NCI-H2227 (cell line): ENCODE results near the gene NRROS.
"Not testable (repeated sequence)": the region's sequence is repeated elsewhere in the genome, so short reads cannot be mapped to it uniquely, and the experiment has no call there.

Experiments
- DNase-seq: peaks from one replicate; lab custom pipeline; 2025; ENCODE audit not compliant: unreplicated experiment; lab: John Stamatoyannopoulos, UW

NRROS gene

GRCh38 chr3:196639483-196640296, at the start of gene NRROS:
NRROS (plus strand) TSS chr3:196639694; CDS start chr3:196654540, 14,846 bp downstream.
- peak; percentile 78 for DNase-seq

GRCh38 chr3:196590279-196590678, 49.2 kb upstream of the NRROS start:
- no peak for DNase-seq

DNA sequence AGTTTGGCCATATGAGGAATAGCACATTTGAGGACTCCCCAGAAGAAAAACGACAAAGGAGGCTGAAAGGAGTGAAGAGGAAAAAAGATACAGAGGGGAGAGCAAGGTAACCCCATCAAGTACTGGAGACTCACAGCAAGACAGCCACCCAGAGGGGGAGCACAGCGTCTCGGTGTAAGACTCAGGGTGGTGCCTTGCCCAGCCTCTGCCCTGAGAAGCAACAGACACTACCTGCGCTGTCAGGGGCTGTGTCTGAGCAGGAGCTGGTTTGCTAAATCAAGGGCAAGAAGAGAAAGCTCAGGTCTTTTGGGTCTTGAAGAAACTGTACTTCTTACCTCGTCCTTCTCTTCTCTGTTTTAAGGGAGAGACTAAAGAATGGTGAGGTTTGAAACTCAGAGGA, 43.1 kb upstream of the NRROS start:
- DNase-seq, result no peak

- DNase-seq, result peak; percentile 27
These were observed 41.3 kb upstream of the NRROS start for GRCh38 chr3:196597971-196598733.

DNA sequence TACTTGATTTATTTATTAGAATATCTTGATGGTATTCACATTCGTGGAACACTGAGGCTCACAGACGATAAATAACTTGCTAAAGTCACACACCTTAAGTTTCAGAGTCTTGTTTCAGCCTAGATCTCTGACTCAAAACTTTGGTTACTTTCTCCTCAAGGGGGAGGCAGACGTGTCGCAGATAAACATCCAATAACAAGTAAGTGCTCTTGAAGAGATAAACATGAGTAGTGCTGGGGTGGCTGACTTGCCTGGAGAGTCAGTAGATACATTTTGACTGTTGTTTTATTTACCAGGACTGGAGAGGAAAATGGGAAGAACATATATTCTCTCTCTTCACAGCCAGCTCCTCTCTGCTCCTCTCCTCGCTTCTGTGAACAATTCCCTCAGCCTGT, 39.8 kb upstream of the NRROS start:
- no peak for DNase-seq

GRCh38 chr3:196600359-196600758, 39.1 kb upstream of the NRROS start:
- no peak for DNase-seq

DNA sequence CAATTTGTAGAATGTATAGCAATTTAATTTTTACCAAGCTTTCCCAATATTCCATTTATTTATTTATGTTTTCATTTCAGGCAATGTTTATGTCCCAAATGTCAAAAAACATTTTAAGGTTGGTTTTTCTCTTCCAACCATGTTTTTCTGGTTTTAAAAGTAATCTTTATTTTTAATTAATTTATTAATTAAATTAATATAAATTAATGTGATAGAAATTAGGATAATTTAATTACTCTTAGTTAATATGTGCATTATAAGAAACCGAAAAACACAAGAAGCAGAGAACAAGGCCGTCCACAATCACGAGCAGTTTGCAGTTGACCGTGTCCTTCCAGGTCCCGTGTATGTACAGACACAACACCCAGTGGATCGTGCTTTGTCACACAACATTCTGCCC, 36.8 kb upstream of the NRROS start:
- DNase-seq, result no peak

GRCh38 chr3:196603683-196604082, 35.8 kb upstream of the NRROS start:
- peak; percentile 20 for DNase-seq

GRCh38 chr3:196604548-196604947, 34.9 kb upstream of the NRROS start:
- peak; percentile 55 for DNase-seq

DNA sequence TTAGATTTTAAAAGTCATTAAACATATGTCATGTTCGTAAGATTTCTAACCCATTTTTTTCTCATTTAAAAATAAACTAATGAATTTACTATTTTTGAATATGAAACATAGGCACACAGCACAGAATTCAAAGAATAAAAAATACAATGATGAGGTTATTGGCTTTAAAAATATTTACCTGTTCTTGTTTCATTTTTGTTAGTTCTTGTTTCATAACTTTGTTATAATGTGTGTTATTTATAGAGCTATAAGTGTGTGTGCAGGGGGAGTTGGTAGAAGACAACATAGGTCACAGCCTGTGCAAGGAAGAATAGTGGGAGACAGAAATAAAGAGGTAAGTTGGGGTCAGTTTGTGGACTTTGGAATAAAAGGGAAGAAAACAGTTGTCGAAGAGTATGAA, 30.8 kb upstream of the NRROS start:
- no peak for DNase-seq

GRCh38 chr3:196609343-196609775, 30.1 kb upstream of the NRROS start:
- peak; percentile 78 for DNase-seq

DNA sequence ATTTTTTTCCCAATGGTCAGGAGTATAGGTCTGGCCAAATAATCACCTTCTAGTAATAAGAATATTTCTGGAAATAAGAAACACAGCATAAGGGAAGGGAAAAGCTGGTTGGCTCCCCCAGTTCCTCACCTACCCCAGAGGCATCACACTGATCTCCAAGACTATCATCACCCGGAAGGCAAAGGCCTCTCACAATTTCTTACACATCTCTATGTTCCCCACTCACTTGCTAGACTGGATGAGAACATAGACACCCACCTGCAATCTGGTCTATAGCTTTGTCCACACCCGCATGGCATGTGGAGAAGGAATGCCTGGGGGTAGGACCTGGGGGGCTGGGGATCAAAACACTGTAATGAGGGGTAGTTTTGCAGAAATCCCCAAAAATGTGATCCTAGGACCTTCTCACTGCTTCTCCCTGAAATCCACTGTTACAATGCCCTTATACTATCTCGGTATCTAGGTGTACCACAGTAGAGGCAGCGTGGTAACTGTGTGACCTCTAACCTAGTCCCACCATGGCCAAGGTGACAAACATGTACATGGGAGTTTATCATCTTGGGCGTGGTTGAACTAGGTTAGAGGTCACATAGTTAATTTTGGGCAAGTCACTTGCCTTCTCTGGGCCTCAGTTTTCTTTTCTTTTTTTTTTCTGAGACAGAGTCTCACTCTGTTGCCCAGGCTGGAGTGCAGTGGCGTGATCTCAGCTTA, 29.5 kb upstream of the NRROS start:
- DNase-seq, result no peak

- DNase-seq, result no peak
These were observed 27.6 kb upstream of the NRROS start for GRCh38 chr3:196611761-196612483.

- DNase-seq, result not testable (repeated sequence)
These were observed 24.3 kb upstream of the NRROS start for GRCh38 chr3:196615234-196615633.

DNA sequence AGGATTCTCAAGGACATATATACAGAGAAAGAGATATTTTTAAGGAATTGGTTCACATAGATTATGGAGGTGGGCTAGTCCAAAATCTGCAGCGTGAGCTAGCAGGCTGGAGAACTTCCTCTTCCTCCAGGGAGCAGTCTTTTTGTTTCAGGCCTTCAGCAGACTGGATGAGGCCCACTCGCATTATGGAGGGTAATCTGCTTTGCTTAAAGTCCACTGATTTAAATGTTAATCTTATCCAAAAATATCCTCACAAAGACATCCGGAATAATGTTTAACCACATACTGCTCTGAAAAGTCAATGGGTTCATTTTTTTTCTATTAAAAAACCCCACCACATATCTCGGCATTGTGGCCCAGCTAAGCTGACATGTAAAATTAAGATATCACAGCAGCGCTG, 22.2 kb upstream of the NRROS start:
- DNase-seq, result no peak

- no peak for DNase-seq
These were observed 20.3 kb upstream of the NRROS start for GRCh38 chr3:196619223-196619622.

DNA sequence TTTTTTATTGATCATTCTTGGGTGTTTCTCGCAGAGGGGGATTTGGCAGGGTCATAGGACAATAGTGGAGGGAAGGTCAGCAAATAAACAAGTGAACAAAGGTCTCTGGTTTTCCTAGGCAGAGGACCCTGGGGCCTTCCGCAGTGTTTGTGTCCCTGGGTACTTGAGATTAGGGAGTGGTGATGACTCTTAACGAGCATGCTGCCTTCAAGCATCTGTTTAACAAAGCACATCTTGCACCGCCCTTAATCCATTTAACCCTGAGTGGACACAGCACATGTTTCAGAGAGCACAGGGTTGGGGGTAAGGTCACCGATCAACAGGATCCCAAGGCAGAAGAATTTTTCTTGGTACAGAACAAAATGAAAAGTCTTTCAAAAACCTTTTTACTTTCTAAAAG, 19.9 kb upstream of the NRROS start:
- DNase-seq, result not testable (repeated sequence)

DNA sequence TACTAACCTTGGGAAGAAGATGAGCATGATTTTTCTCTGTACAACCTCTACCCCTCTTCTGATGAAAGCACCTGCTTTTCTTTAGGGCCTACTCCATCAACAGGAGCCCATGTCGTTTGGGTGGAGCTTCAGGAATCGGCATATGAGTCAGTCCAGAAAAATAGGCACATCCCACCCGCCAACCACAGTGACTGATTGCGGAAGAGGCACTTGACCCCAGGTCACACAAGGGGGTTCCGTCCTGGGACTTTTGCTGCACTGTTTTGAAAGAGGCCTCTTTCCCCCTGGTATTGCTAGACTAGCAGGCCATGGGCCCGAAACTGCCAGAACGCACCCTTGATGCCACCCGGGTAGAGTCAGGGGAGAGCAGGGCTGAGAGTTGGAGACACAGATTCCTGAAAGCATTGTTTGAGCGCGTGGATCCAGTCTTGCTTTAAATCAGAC, 19.3 kb upstream of the NRROS start:
- peak; percentile 38 for DNase-seq

GRCh38 chr3:196620684-196621083, 18.8 kb upstream of the NRROS start:
- no peak for DNase-seq

DNA sequence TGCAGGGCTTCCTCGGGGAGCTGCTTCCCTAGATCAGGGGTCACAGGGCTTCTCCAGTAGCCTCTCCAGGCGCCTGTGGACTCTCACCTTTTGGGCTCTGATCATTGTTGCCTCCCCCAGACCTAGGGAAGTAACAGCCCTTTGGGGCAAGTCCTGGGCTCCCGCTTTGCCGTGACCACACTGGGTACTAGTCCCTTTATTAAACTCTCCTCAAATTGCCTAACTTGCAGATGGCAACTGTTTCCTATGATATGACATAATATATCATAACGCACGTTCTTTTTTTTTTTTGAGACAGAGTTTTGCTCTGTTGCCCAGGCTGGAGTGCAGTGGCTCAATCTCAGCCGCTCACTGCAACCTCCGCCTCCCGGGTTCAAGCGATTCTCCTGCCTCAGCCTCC, 17.9 kb upstream of the NRROS start:
- no peak for DNase-seq
